Mammary epithelial cell (primary cell): ENCODE results near the gene SFMBT2.

ENCODE experiments used
- CTCF ChIP-seq, 2 donors: IDR thresholded peaks in 1 of 2; conservative IDR thresholded peaks in 1 of 2; 2 replicates each; pipeline ENCODE4 v1.5.1; 2011 to 2012; ENCODE audit warnings: inconsistent platforms in 2 of 2, low read length in 2 of 2, mild to moderate bottlenecking in 2 of 2, control low read depth in 1 of 2, low read depth in 1 of 2; ENCODE audit not compliant: insufficient read depth in 1 of 2; ENCODE audit errors: extremely low read depth in 1 of 2
- EZH2 ChIP-seq: IDR thresholded peaks from 2 replicates; pipeline ENCODE4 v1.6.1; 2012; ENCODE audit warnings: low read length, inconsistent platforms, borderline replicate concordance

- TF ChIP-seq CTCF (conservative IDR thresholded peaks at IDR 0.05 in 1 of 2, IDR thresholded peaks at IDR 0.05 in 1 of 2; ENCODE audit: extremely low read depth in 1 of 2, insufficient read depth in 1 of 2, low read depth in 1 of 2, low read length in 2 of 2): no peak
- no peak for TF ChIP-seq EZH2
Measured at GRCh38 chr10:7372504-7372903, 38.3 kb downstream of the SFMBT2 start.
